PC-9 (cell line): ENCODE measurements around the gene ITGAE.

Source experiments
- CTCF ChIP-seq: fragments of 200-600 bp; sonication (generic); conservative IDR thresholded peaks from 2 replicates; pipeline ENCODE4 v1.6.1; 2017; ENCODE audit warnings: mixed run types, antibody characterized with exemption, mild to moderate bottlenecking, moderate library complexity
- EZH2 ChIP-seq: fragments of 200-600 bp; sonication (generic); IDR thresholded peaks from 2 replicates; pipeline ENCODE4 v1.8.0; 2017; ENCODE audit warnings: antibody characterized with exemption, low read depth

GRCh38 chr17:3818786-3819185 is 17.8 kb upstream of the ITGAE start:
- TF ChIP-seq CTCF (no peak), EZH2 (no peak)
